Brain microvascular endothelial cell (primary cell): ENCODE results near the gene B3GAT3.

Source experiments
- DNase-seq: peaks from one replicate; pipeline ENCODE4 v3.0.0-alpha.2; 2020
- H3K27ac ChIP-seq: fragments of 250-450 bp; sonication (Bioruptor Pico); 2 replicates; pipeline ENCODE4 v1.5.1; 2020; ENCODE audit warnings: mild to moderate bottlenecking, moderate library complexity
- H3K27me3 ChIP-seq: fragments of 250-450 bp; sonication (Bioruptor Pico); replicated peaks from 2 replicates; pipeline ENCODE4 v1.5.1; 2020; ENCODE audit warnings: mild to moderate bottlenecking
- H3K36me3 ChIP-seq: fragments of 250-450 bp; sonication (Bioruptor Pico); replicated peaks from 2 replicates; pipeline ENCODE4 v1.5.1; 2020; ENCODE audit warnings: mild to moderate bottlenecking
- H3K4me3 ChIP-seq: 2 replicates; pipeline ENCODE4 v1.5.1; 2011; ENCODE audit warnings: low read depth, mild to moderate bottlenecking, control low read depth, low read length, moderate library complexity
- CTCF ChIP-seq: IDR thresholded peaks from 2 replicates; pipeline ENCODE4 v1.5.1; 2011; ENCODE audit warnings: low read depth, mild to moderate bottlenecking, moderate library complexity, low read length, control low read depth, inconsistent platforms; ENCODE audit errors: missing control alignments
- in situ Hi-C: cut with HindIII; loops from 2 replicates; pipeline ENCODE4 v1.10.0; 2017; ENCODE audit warnings: low sequenced_read_pairs, low pct_ligation_motif_present

Gene B3GAT3

GRCh38 chr11:62608776-62609175 is 13.0 kb downstream of the B3GAT3 start:
- no peak for DNase-seq
- TF ChIP-seq CTCF, result no peak
- Histone ChIP-seq H3K27me3 (no peaks in the 10 kb centered on the region), H3K36me3 (peaks cover 2% of the 10 kb centered on the region), H3K27ac (no peak overlapping the region), H3K4me3 (no peak overlapping the region)
- in situ Hi-C loops, result no loop called here

GRCh38 chr11:62607714-62608113 is 14.1 kb downstream of the B3GAT3 start:
- DNase-seq, result no peak
- H3K4me3 ChIP-seq, result no peak overlapping the region
- in situ Hi-C loops, result no loop called here
- TF ChIP-seq CTCF, result no peak
- H3K27ac ChIP-seq, result no peak overlapping the region
- peaks cover 2% of the 10 kb centered on the region for H3K36me3 ChIP-seq
- no peaks in the 10 kb centered on the region for H3K27me3 ChIP-seq

GRCh38 chr11:62605902-62606301 is 15.9 kb downstream of the B3GAT3 start:
- TF ChIP-seq CTCF, result no peak
- Histone ChIP-seq H3K4me3 (no peak overlapping the region), H3K36me3 (peaks cover 2% of the 10 kb centered on the region), H3K27me3 (no peaks in the 10 kb centered on the region), H3K27ac (no peak overlapping the region)
- in situ Hi-C loops, result no loop called here
- no peak for DNase-seq

GRCh38 chr11:62605467-62605866 is 16.3 kb downstream of the B3GAT3 start:
- Histone ChIP-seq H3K27me3 (no peaks in the 10 kb centered on the region), H3K36me3 (peaks cover 2% of the 10 kb centered on the region), H3K4me3 (no peak overlapping the region), H3K27ac (no peak overlapping the region)
- no peak for TF ChIP-seq CTCF
- in situ Hi-C loops, result no loop called here
- no peak for DNase-seq

- no peak for DNase-seq
- Histone ChIP-seq H3K27ac (no peak overlapping the region), H3K27me3 (no peaks in the 10 kb centered on the region), H3K36me3 (peaks cover 4% of the 10 kb centered on the region), H3K4me3 (no peak overlapping the region)
- in situ Hi-C loops, result no loop called here
- no peak for TF ChIP-seq CTCF
Observed at GRCh38 chr11:62604460-62605120, 17.2 kb downstream of the B3GAT3 start.

GRCh38 chr11:62603776-62604299 is 17.9 kb downstream of the B3GAT3 start:
- in situ Hi-C loops, result no loop called here
- Histone ChIP-seq H3K27ac (no peak overlapping the region), H3K4me3 (no peak overlapping the region), H3K27me3 (no peaks in the 10 kb centered on the region), H3K36me3 (peaks cover 5% of the 10 kb centered on the region)
- TF ChIP-seq CTCF, result no peak
- no peak for DNase-seq
